Activated CD8-positive, alpha-beta T cell treated with anti-CD3 and anti-CD28 coated beads for 36 hours (primary cell): ENCODE measurements around the gene ZBTB12. TPM values are rescaled to one million over a fixed set of nuclear protein-coding genes. Genes with fewer than 3 reads are reported as not detected.

Experiments
- ATAC-seq: fragments of 200-7000 bp; cut with Tn5 transposase; one replicate; pipeline ENCODE4 v1.10.0; 2021; ENCODE audit warnings: mild to moderate bottlenecking, moderate library complexity
- CTCF ChIA-PET: fragments of 350-600 bp; sonication (Branson Sonifier 250); formaldehyde crosslinking; loops from one replicate; lab custom pipeline; 2021; ENCODE audit warnings: antibody characterized with exemption; lab: Charles Lee
- POLR2A ChIA-PET: fragments of 350-600 bp; sonication (Branson Sonifier 250); formaldehyde crosslinking; loops from one replicate; lab custom pipeline; 2021; ENCODE audit warnings: antibody characterized with exemption; lab: Charles Lee
- DNase-seq: peaks from one replicate; pipeline ENCODE4 v3.0.0-alpha.2; 2020
- H3K27ac Mint-ChIP-seq: one replicate; pipeline ENCODE4 v1.8.0; 2021; ENCODE audit warnings: mild to moderate bottlenecking, mixed read lengths
- H3K27me3 Mint-ChIP-seq: one replicate; pipeline ENCODE4 v1.8.0; 2021; ENCODE audit warnings: mixed read lengths
- H3K36me3 Mint-ChIP-seq: one replicate; pipeline ENCODE4 v1.8.0; 2021; ENCODE audit warnings: low read depth, mixed read lengths
- H3K4me1 Mint-ChIP-seq: one replicate; pipeline ENCODE4 v1.8.0; 2021; ENCODE audit warnings: low read depth, mixed read lengths
- H3K4me3 Mint-ChIP-seq: one replicate; pipeline ENCODE4 v1.8.0; 2021; ENCODE audit warnings: mild to moderate bottlenecking, moderate library complexity, mixed read lengths
- H3K9me3 Mint-ChIP-seq: one replicate; pipeline ENCODE4 v1.8.0; 2021; ENCODE audit warnings: mixed read lengths
- intact Hi-C: fragments of 100-400 bp; cut with micrococcal nuclease; formaldehyde crosslinking; loops from one replicate; pipeline ENCODE4 v1.10.0; 2022
- total RNA-seq, 2 experiments: library from RNA; stranded (reverse); gene quantifications; one replicate each; pipeline ENCODE4 v1.2.3, GENCODE V29; 2021
- TF ChIP-seq, protein P1 (sequence below): fragments of 200-600 bp; IDR thresholded peaks from one replicate; pipeline ENCODE4 v1.8.0; 2022; ENCODE audit warnings: antibody characterized with exemption, mild to moderate bottlenecking

ZBTB12 gene
- total RNA-seq, 2 experiments from 2014 or later, result 1.8 to 2.1 TPM

DNA sequence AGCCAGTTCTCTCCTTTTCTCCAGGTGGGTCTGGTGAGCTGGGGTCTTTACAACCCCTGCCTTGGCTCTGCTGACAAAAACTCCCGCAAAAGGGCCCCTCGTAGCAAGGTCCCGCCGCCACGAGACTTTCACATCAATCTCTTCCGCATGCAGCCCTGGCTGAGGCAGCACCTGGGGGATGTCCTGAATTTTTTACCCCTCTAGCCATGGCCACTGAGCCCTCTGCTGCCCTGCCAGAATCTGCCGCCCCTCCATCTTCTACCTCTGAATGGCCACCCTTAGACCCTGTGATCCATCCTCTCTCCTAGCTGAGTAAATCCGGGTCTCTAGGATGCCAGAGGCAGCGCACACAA, 43.2 kb upstream of the ZBTB12 start:
- no peaks in the 10 kb centered on the region for H3K9me3 Mint-ChIP-seq
- no peak overlapping the region for H3K4me3 Mint-ChIP-seq
- no peak for ATAC-seq
- ChIA-PET POLR2A (interaction anchor here (0.7 to 1.2 kb wide), 4 partner anchors 13 to 48 kb away, joined by 3 to 4 read pairs (median 4); partner anchors contain the start of genes DXO and EHMT2), CTCF (interaction anchor here (0.7 to 0.9 kb wide), 2 partner anchors 12 to 174 kb away, joined by 3 to 4 read pairs; no protein-coding TSS in a partner anchor)
- peaks cover 4% of the 10 kb centered on the region for H3K4me1 Mint-ChIP-seq
- DNase-seq, result no peak
- TF ChIP-seq, protein P1, sequence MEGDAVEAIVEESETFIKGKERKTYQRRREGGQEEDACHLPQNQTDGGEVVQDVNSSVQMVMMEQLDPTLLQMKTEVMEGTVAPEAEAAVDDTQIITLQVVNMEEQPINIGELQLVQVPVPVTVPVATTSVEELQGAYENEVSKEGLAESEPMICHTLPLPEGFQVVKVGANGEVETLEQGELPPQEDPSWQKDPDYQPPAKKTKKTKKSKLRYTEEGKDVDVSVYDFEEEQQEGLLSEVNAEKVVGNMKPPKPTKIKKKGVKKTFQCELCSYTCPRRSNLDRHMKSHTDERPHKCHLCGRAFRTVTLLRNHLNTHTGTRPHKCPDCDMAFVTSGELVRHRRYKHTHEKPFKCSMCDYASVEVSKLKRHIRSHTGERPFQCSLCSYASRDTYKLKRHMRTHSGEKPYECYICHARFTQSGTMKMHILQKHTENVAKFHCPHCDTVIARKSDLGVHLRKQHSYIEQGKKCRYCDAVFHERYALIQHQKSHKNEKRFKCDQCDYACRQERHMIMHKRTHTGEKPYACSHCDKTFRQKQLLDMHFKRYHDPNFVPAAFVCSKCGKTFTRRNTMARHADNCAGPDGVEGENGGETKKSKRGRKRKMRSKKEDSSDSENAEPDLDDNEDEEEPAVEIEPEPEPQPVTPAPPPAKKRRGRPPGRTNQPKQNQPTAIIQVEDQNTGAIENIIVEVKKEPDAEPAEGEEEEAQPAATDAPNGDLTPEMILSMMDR, result no peak
- peaks cover 8% of the 10 kb centered on the region for H3K27me3 Mint-ChIP-seq
- H3K27ac Mint-ChIP-seq, result no peak overlapping the region
- intact Hi-C loops, result no loop called here
- H3K36me3 Mint-ChIP-seq, result no peaks in the 10 kb centered on the region

DNA sequence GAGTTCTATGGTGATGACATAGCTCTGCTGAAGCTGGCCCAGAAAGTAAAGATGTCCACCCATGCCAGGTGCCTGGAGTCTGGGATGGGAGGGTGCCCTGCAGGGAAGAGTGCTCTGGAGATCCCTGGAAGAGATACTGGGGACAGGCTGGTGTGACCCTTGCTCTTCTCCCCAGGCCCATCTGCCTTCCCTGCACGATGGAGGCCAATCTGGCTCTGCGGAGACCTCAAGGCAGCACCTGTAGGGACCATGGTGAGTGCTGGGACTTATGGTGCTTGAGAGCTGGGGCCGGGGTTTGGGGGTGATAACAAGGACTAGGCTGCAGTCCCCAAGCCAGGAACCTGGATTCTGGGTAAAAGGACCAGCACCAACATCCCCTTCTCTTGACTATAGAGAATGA, 41.9 kb upstream of the ZBTB12 start:
- ChIA-PET CTCF (interaction anchor here (0.9 kb wide), 1 partner anchor 9 kb away, joined by 3 read pairs; no protein-coding TSS in a partner anchor), POLR2A (interaction anchor here (1.6 kb wide), 1 partner anchor 8 kb away, joined by 7 read pairs; no protein-coding TSS in a partner anchor)
- Mint-ChIP-seq H3K4me1 (peaks cover 4% of the 10 kb centered on the region), H3K9me3 (no peaks in the 10 kb centered on the region), H3K27ac (no peak overlapping the region), H3K4me3 (no peak overlapping the region), H3K36me3 (no peaks in the 10 kb centered on the region), H3K27me3 (peaks cover 8% of the 10 kb centered on the region)
- intact Hi-C loops, result no loop called here
- ATAC-seq, result no peak
- DNase-seq, result no peak
- TF ChIP-seq, protein P1, result no peak

DNA sequence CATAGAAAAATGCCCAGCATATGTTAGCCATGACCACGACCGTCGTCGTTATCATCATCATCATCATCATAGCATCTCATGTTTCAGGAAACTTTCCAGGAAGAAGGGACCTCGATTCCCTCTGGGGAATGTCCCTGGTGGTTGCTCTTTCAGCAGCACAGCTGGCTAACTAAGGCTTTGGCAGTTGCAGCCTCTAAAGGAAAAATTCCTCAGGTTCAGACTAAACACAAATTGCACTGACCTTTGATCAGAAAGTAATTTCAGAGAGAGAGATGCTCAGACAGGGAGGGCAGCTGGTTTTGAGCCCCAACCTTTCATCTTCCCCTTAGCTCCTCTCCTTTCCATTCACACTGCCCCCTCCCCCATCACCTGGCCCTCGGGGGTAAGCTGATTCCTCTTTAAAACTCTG, 38.4 kb upstream of the ZBTB12 start:
- TF ChIP-seq, protein P1, result no peak
- H3K4me3 Mint-ChIP-seq, result no peak overlapping the region
- CTCF ChIA-PET, result interaction anchor here (1.2 to 4.1 kb wide), 2 partner anchors 12 to 108 kb away, joined by 4 to 21 read pairs; no protein-coding TSS in a partner anchor
- intact Hi-C loops, result no loop called here
- H3K27ac Mint-ChIP-seq, result no peak overlapping the region
- POLR2A ChIA-PET, result interaction anchor here (0.6 to 1.5 kb wide), 3 partner anchors 15 to 139 kb away, joined by 3 to 4 read pairs (median 3); no protein-coding TSS in a partner anchor
- ATAC-seq, result no peak
- H3K4me1 Mint-ChIP-seq, result no peaks in the 10 kb centered on the region
- no peaks in the 10 kb centered on the region for H3K36me3 Mint-ChIP-seq
- DNase-seq, result no peak
- peaks cover 8% of the 10 kb centered on the region for H3K27me3 Mint-ChIP-seq
- H3K9me3 Mint-ChIP-seq, result no peaks in the 10 kb centered on the region

DNA sequence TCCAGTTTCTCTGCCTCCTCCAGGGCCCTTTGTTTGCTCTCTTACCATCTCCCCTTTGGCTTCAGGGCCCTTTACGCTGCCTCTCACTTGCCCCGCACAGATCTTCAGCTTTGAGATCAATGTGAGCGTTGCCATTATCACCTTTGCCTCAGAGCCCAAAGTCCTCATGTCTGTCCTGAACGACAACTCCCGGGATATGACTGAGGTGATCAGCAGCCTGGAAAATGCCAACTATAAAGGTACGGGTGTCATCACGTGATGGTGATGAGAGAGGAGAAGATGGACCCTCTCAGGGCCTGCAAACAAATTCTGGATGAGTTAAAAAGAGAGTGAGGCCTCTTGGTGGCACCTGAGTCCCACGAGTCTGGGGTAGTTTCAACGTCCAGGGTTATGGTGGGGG, 33.9 kb upstream of the ZBTB12 start:
- ATAC-seq, result no peak

DNA sequence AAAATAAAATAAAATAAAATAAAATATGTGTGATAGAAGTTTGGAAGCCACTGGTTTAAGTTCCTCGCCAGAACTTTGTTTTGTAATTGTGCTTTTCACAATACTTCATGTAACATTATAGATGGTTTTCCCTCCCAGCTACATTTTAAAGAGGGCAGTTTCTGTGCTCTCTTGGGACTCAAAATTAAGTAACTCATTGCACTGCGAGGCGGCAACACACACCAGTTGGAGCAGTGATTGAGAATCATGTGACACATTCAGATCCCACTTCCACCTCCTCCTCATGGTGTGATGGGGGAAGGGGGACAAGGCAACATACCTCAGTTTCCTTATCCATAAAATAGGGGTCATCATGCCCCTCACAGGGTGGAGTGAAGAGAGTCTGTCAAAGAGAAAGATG, 33.1 kb upstream of the ZBTB12 start:
- DNase-seq, result no peak
- no peak overlapping the region for H3K27ac Mint-ChIP-seq

More for the DNA sequence above, 33.9 kb upstream of the ZBTB12 start:
- Mint-ChIP-seq H3K27ac (no peak overlapping the region), H3K36me3 (no peaks in the 10 kb centered on the region), H3K27me3 (no peaks in the 10 kb centered on the region), H3K9me3 (no peaks in the 10 kb centered on the region), H3K4me3 (no peak overlapping the region), H3K4me1 (no peaks in the 10 kb centered on the region)
- TF ChIP-seq, protein P1, result no peak
- ChIA-PET CTCF (no interaction called here), POLR2A (interaction anchor here (0.6 kb wide), 2 partner anchors 42 to 111 kb away, joined by 3 read pairs; no protein-coding TSS in a partner anchor)
- no peak for DNase-seq
- intact Hi-C loops, result no loop called here

More for the DNA sequence above, 33.1 kb upstream of the ZBTB12 start:
- Mint-ChIP-seq H3K4me3 (no peak overlapping the region), H3K4me1 (no peaks in the 10 kb centered on the region), H3K27me3 (no peaks in the 10 kb centered on the region), H3K36me3 (no peaks in the 10 kb centered on the region), H3K9me3 (no peaks in the 10 kb centered on the region)
- intact Hi-C loops, result no loop called here
- TF ChIP-seq, protein P1, result no peak
- ChIA-PET CTCF (interaction anchor here (1.1 kb wide), 1 partner anchor 12 kb away, joined by 3 read pairs; no protein-coding TSS in a partner anchor), POLR2A (interaction anchor here (0.6 kb wide), 1 partner anchor 41 kb away, joined by 3 read pairs; no protein-coding TSS in a partner anchor)
- ATAC-seq, result no peak
